GM04504 (cell line): ENCODE measurements around the gene DET1.
A peak's percentile ranks its signal among the peaks of the same experiment; 100 is the strongest.
"Not testable (repeated sequence)": the region's sequence is repeated elsewhere in the genome, so short reads cannot be mapped to it uniquely, and the experiment has no call there.

Experiments used
- DNase-seq: peaks from one replicate; pipeline ENCODE4 v3.0.0-alpha.2; 2012; ENCODE audit warnings: low read depth

The DET1 gene

GRCh38 chr15:88546248-88547129, at the start of gene DET1:
DET1 (minus strand) TSS chr15:88546681; CDS start chr15:88531705, 14,976 bp downstream.
- DNase-seq: peak; percentile 82

GRCh38 chr15:88591384-88591783, 44.9 kb upstream of the DET1 start:
- DNase-seq: no peak

- no peak for DNase-seq
These were observed 44.3 kb upstream of the DET1 start for GRCh38 chr15:88590759-88591158.

- DNase-seq: no peak
These were observed 40.1 kb upstream of the DET1 start for GRCh38 chr15:88586401-88587162.

- DNase-seq: no peak
These were observed 34.1 kb upstream of the DET1 start for GRCh38 chr15:88580532-88580931.

- DNase-seq: no peak
These were observed 32.8 kb upstream of the DET1 start for GRCh38 chr15:88579322-88579721.

GRCh38 chr15:88574655-88575054, 28.2 kb upstream of the DET1 start:
- no peak for DNase-seq

- no peak for DNase-seq
These were observed 27.6 kb upstream of the DET1 start for GRCh38 chr15:88574077-88574476.

- no peak for DNase-seq
These were observed 25.4 kb upstream of the DET1 start for GRCh38 chr15:88571852-88572259.

- no peak for DNase-seq
These were observed 24.8 kb upstream of the DET1 start for GRCh38 chr15:88571153-88571851.

- peak; percentile 52 for DNase-seq
These were observed 22.1 kb upstream of the DET1 start for GRCh38 chr15:88568589-88568988.

- no peak for DNase-seq
These were observed 18.3 kb upstream of the DET1 start for GRCh38 chr15:88564741-88565140.

GRCh38 chr15:88563638-88564037, 17.2 kb upstream of the DET1 start:
- DNase-seq: no peak

GRCh38 chr15:88559565-88559964, 13.1 kb upstream of the DET1 start:
- DNase-seq: not testable (repeated sequence)

- DNase-seq: not testable (repeated sequence)
These were observed 11.5 kb upstream of the DET1 start for GRCh38 chr15:88558026-88558425.

- not testable (repeated sequence) for DNase-seq
These were observed 1.5 kb upstream of the DET1 start for GRCh38 chr15:88548009-88548408.

- DNase-seq: not testable (repeated sequence)
These were observed 768 bp downstream of the DET1 start for GRCh38 chr15:88545578-88546247.

GRCh38 chr15:88543065-88543776, 3.3 kb downstream of the DET1 start:
- DNase-seq: no peak

GRCh38 chr15:88542342-88542733, 4.1 kb downstream of the DET1 start:
- DNase-seq: no peak

GRCh38 chr15:88541709-88542341, 4.7 kb downstream of the DET1 start:
- DNase-seq: no peak

GRCh38 chr15:88541111-88541510, 5.4 kb downstream of the DET1 start:
- not testable (repeated sequence) for DNase-seq
